ENCODE data around the gene ADCY10. TPM values are rescaled to one million over a fixed set of nuclear protein-coding genes. Genes with fewer than 3 reads are reported as not detected.
A peak's percentile ranks its signal among the peaks of the same experiment; 100 is the strongest.

ADCY10 gene
- total and polyA plus RNA-seq, 2 experiments from 2014 or later, result not detected

DNA sequence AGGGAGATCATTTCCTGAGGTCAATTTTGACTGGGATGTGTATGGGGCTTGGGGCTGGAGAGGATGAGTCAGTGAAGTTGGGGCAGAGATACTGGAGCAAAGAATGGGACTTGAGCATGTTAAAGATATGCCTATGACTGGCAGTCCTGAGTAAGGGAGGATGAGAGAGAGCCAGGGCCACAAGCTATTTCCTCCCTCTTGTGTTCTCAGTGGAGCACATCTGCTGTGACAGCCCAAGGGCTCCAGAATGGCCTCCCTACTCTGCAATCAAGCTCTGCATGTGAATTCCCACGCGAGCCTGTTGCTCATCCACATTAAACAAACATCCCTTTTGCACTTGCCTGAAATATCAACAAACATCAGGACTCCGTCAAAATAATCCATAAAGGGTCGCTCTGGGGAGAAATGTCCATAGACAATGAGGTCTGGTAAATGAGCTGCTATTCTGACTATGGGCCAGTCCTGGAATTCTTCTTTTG lies 9.2 kb downstream of the ADCY10 start:
- TF ChIP-seq, protein P1, sequence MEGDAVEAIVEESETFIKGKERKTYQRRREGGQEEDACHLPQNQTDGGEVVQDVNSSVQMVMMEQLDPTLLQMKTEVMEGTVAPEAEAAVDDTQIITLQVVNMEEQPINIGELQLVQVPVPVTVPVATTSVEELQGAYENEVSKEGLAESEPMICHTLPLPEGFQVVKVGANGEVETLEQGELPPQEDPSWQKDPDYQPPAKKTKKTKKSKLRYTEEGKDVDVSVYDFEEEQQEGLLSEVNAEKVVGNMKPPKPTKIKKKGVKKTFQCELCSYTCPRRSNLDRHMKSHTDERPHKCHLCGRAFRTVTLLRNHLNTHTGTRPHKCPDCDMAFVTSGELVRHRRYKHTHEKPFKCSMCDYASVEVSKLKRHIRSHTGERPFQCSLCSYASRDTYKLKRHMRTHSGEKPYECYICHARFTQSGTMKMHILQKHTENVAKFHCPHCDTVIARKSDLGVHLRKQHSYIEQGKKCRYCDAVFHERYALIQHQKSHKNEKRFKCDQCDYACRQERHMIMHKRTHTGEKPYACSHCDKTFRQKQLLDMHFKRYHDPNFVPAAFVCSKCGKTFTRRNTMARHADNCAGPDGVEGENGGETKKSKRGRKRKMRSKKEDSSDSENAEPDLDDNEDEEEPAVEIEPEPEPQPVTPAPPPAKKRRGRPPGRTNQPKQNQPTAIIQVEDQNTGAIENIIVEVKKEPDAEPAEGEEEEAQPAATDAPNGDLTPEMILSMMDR (conservative IDR thresholded peaks at IDR 0.05; ENCODE audit: low read depth in 2 of 2), result 0 out of 4 replicates have a peak, but pooled peaks of 1 of the 2 experiments have one; percentile 2
- TF ChIP-seq, protein P2, sequence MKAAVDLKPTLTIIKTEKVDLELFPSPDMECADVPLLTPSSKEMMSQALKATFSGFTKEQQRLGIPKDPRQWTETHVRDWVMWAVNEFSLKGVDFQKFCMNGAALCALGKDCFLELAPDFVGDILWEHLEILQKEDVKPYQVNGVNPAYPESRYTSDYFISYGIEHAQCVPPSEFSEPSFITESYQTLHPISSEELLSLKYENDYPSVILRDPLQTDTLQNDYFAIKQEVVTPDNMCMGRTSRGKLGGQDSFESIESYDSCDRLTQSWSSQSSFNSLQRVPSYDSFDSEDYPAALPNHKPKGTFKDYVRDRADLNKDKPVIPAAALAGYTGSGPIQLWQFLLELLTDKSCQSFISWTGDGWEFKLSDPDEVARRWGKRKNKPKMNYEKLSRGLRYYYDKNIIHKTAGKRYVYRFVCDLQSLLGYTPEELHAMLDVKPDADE (IDR thresholded peaks at IDR 0.05), result no peak
- peak; percentile 74 for ATAC-seq
- H3K4me2 ChIP-seq, result peak overlapping the region; percentile 49
- no peak overlapping the region for H3K4me3 ChIP-seq
- no peak overlapping the region for H3K4me3 Mint-ChIP-seq
- H3K36me3 ChIP-seq (ENCODE audit: insufficient read depth), result peaks cover 3% of the 10 kb centered on the region; the same call in 1 of the 2 replicates
- no peaks in the 10 kb centered on the region for H3K9me2 ChIP-seq (ENCODE audit: insufficient read depth)
- no peak for DNase-seq (ENCODE audit: low spot score)
- H3K27ac ChIP-seq (ENCODE audit: low read depth), result peak overlapping the region; percentile 65; the same call in 1 of the 2 replicates
- H2AFZ ChIP-seq, result peak overlapping the region; percentile 63
- H3K79me2 ChIP-seq (replicated peaks; ENCODE audit: insufficient read depth), result no peaks in the 10 kb centered on the region
- H3K27ac Mint-ChIP-seq, result no peak overlapping the region
- H3F3A ChIP-seq (replicated peaks; ENCODE audit: low read depth), result no peaks in the 10 kb centered on the region
- H3K27me3 ChIP-seq (ENCODE audit: insufficient read depth), result no peaks in the 10 kb centered on the region
- H3K9me3 Mint-ChIP-seq, result peaks cover 9% of the 10 kb centered on the region
- peaks cover 2% of the 10 kb centered on the region for H3K27me3 Mint-ChIP-seq (ENCODE audit: insufficient read depth, low read depth, poor library complexity)
- peaks cover 4% of the 10 kb centered on the region; the same call in 2 of the 3 replicates for H3K36me3 Mint-ChIP-seq (ENCODE audit: low read depth)
- peaks cover 17% of the 10 kb centered on the region for H3K4me1 Mint-ChIP-seq
- no peaks in the 10 kb centered on the region for H4K20me1 ChIP-seq (replicated peaks; ENCODE audit: insufficient read depth)
- H3K4me1 ChIP-seq (ENCODE audit: insufficient read depth), result peaks cover 20% of the 10 kb centered on the region

DNA sequence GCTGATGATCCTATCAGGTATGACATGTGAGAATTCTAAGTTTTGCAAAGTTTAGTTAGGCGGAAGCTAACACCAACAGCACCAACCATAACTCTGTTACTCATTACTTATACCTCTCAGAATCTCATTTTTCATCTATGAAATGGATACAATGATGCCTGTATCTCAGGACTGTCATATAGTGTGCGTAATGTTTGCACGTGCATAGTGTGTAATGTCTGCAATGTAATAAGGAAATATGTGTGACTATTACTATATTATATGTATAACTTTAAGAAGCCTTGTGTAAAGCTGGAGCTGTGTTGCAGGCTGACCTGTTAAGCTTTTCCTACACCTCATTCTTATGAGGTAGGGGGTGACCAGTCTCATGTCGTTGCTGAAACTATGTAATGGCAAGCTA lies 13.0 kb downstream of the ADCY10 start:
- H3K9me3 Mint-ChIP-seq, result no peaks in the 10 kb centered on the region
- H3F3A ChIP-seq (replicated peaks; ENCODE audit: low read depth), result no peaks in the 10 kb centered on the region
- ATAC-seq (no peak), DNase-seq (ENCODE audit: low spot score) (no peak)
- no peak overlapping the region for H3K4me3 Mint-ChIP-seq
- H3K27me3 Mint-ChIP-seq (ENCODE audit: insufficient read depth, low read depth, poor library complexity), result peaks cover 2% of the 10 kb centered on the region
- H3K4me3 ChIP-seq, result no peak overlapping the region
- no peak overlapping the region for H2AFZ ChIP-seq
- no peaks in the 10 kb centered on the region for H4K20me1 ChIP-seq (replicated peaks; ENCODE audit: insufficient read depth)
- H3K36me3 Mint-ChIP-seq (ENCODE audit: low read depth), result no peaks in the 10 kb centered on the region
- H3K9me2 ChIP-seq (ENCODE audit: insufficient read depth), result no peaks in the 10 kb centered on the region
- H3K27me3 ChIP-seq (ENCODE audit: insufficient read depth), result no peaks in the 10 kb centered on the region
- no peak overlapping the region for H3K27ac ChIP-seq (ENCODE audit: low read depth)
- no peaks in the 10 kb centered on the region for H3K79me2 ChIP-seq (replicated peaks; ENCODE audit: insufficient read depth)
- H3K36me3 ChIP-seq (ENCODE audit: insufficient read depth), result no peaks in the 10 kb centered on the region
- no peak overlapping the region for H3K4me2 ChIP-seq
- H3K4me1 Mint-ChIP-seq, result peaks cover 17% of the 10 kb centered on the region
- H3K27ac Mint-ChIP-seq, result no peak overlapping the region
- TF ChIP-seq POLR2AphosphoS5 (IDR thresholded peaks at IDR 0.05; ENCODE audit: low read depth) (no peak), JUNB (IDR thresholded peaks at IDR 0.05; ENCODE audit: unreplicated experiment) (no peak)
- H3K4me1 ChIP-seq (ENCODE audit: insufficient read depth), result peaks cover 17% of the 10 kb centered on the region

DNA sequence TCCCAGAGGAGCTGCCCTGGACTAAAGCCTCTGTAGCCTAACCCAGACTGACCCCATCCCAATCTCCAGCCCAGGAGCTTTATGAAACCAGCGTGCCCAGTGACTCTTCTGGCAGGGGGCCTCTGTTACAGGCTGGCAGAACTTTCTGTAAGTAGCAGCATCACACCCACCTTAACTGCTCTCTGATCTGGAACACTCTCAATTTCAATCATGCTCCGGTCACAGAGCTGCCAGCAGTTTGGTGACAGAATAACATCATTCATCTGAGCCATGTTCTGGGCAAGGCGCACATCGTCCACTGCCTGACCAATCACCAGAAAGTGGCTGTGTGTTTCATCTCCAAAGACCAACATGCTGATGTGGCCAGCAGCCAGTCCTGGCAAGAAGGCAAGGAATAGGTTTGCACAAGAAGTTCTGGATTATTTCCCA lies 14.7 kb downstream of the ADCY10 start:
- Histone ChIP-seq H3K9me2 (ENCODE audit: insufficient read depth) (no peaks in the 10 kb centered on the region), H3K4me3 (no peak overlapping the region), H3K36me3 (ENCODE audit: insufficient read depth) (no peaks in the 10 kb centered on the region), H4K20me1 (replicated peaks; ENCODE audit: insufficient read depth) (no peaks in the 10 kb centered on the region), H3K27ac (ENCODE audit: low read depth) (no peak overlapping the region), H3K79me2 (replicated peaks; ENCODE audit: insufficient read depth) (no peaks in the 10 kb centered on the region), H3K4me1 (ENCODE audit: insufficient read depth) (0 out of 2 replicates have a peak, but pooled peaks cover under 1% of the 10 kb centered on the region), H3K27me3 (ENCODE audit: insufficient read depth) (no peaks in the 10 kb centered on the region), H3F3A (replicated peaks; ENCODE audit: low read depth) (no peaks in the 10 kb centered on the region), H3K4me2 (no peak overlapping the region), H2AFZ (no peak overlapping the region)
- peaks cover under 1% of the 10 kb centered on the region for H3K4me1 Mint-ChIP-seq
- no peak for DNase-seq (ENCODE audit: low spot score)
- no peaks in the 10 kb centered on the region for H3K27me3 Mint-ChIP-seq (ENCODE audit: insufficient read depth, low read depth, poor library complexity)
- no peaks in the 10 kb centered on the region for H3K36me3 Mint-ChIP-seq (ENCODE audit: low read depth)
- H3K27ac Mint-ChIP-seq, result no peak overlapping the region
- no peak overlapping the region for H3K4me3 Mint-ChIP-seq
- H3K9me3 Mint-ChIP-seq, result no peaks in the 10 kb centered on the region
- ATAC-seq, result no peak
- TF ChIP-seq, protein P1 (conservative IDR thresholded peaks at IDR 0.05; ENCODE audit: low read depth in 2 of 2), result no peak
- TF ChIP-seq JUNB (IDR thresholded peaks at IDR 0.05; ENCODE audit: unreplicated experiment) (no peak), EZH2 (IDR thresholded peaks at IDR 0.05; ENCODE audit: low read depth, unreplicated experiment) (no peak), NANOG (IDR thresholded peaks at IDR 0.05; ENCODE audit: borderline replicate concordance) (no peak), ZNF114 (CRISPR knock-in tag; IDR thresholded peaks at IDR 0.05) (no peak), EZH2phosphoT487 (IDR thresholded peaks at IDR 0.05; ENCODE audit: unreplicated experiment) (no peak)
- TF ChIP-seq, protein P2 (IDR thresholded peaks at IDR 0.05), result no peak

All from GM23338 (cell line).